GM10248 (cell line): ENCODE results near the gene MSI2.

Experiments
- CTCF ChIA-PET: fragments of 300-600 bp; sonication (Branson Sonifier 250); formaldehyde crosslinking; extraction: SDS; loops from one replicate; lab custom pipeline; 2021; ENCODE audit warnings: antibody characterized with exemption; lab: Yijun Ruan, JAX
- POLR2A ChIA-PET: fragments of 350-650 bp; sonication (Branson Sonifier 250); formaldehyde crosslinking; extraction: SDS; loops from one replicate; lab custom pipeline; 2020; ENCODE audit warnings: antibody characterized with exemption; lab: Yijun Ruan, JAX
- DNase-seq: peaks from one replicate; pipeline ENCODE4 v3.0.0; 2012; ENCODE audit errors: extremely low spot score
- CTCF ChIP-seq: IDR thresholded peaks from 2 replicates; pipeline ENCODE4 v1.5.1; 2012; ENCODE audit warnings: mild to moderate bottlenecking, low read depth; ENCODE audit errors: extremely low read depth, missing control alignments, control extremely low read depth

The MSI2 gene

GRCh38 chr17:57255776-57256681, at the start of gene MSI2:
TSS of gene MSI2 (plus strand) at chr17:57256523. CDS start at chr17:57256743, 220 bp downstream.
- ChIA-PET CTCF (interaction anchor here (3.2 to 5.0 kb wide), 2 partner anchors 13 kb away, joined by 28 to 70 read pairs; no protein-coding TSS in a partner anchor), POLR2A (interaction anchor here (0.6 to 1.1 kb wide), 4 partner anchors 17 to 256 kb away, joined by 3 to 14 read pairs (median 3); no protein-coding TSS in a partner anchor)
- TF ChIP-seq CTCF: no peak
- peak; percentile 84 for DNase-seq

GRCh38 chr17:57206928-57207327, 49.4 kb upstream of the MSI2 start:
- no peak for DNase-seq
- POLR2A ChIA-PET: interaction anchor here (0.6 kb wide), 1 partner anchor 311 kb away, joined by 3 read pairs; no protein-coding TSS in a partner anchor
- CTCF ChIA-PET: interaction anchor here (1.1 to 1.6 kb wide), 3 partner anchors 13 to 36 kb away, joined by 3 to 4 read pairs (median 3); no protein-coding TSS in a partner anchor
- TF ChIP-seq CTCF: no peak

- CTCF ChIA-PET: interaction anchor here (1.0 to 1.1 kb wide), 2 partner anchors 35 to 36 kb away, joined by 3 to 4 read pairs; no protein-coding TSS in a partner anchor
- POLR2A ChIA-PET: no interaction called here
These were observed 48.9 kb upstream of the MSI2 start for GRCh38 chr17:57207396-57207795.

GRCh38 chr17:57210224-57210553, 46.1 kb upstream of the MSI2 start:
- no peak for DNase-seq
- CTCF ChIA-PET: no interaction called here
- POLR2A ChIA-PET: no interaction called here
- no peak for TF ChIP-seq CTCF

More at GRCh38 chr17:57207396-57207795, 48.9 kb upstream of the MSI2 start:
- no peak for DNase-seq
- TF ChIP-seq CTCF: no peak

GRCh38 chr17:57210972-57211411, 45.3 kb upstream of the MSI2 start:
- CTCF ChIA-PET: no interaction called here
- no peak for DNase-seq
- TF ChIP-seq CTCF: no peak
- POLR2A ChIA-PET: no interaction called here

GRCh38 chr17:57211543-57211942, 44.8 kb upstream of the MSI2 start:
- CTCF ChIA-PET: no interaction called here
- TF ChIP-seq CTCF: no peak
- POLR2A ChIA-PET: no interaction called here
- DNase-seq: no peak
